HL-60/S4 treated with phorbol 12-myristate 13-acetate at 8.2 ng/mL for 4 days and 3 days (cell line): Measurements from ENCODE around the gene CD53.
"Not testable (repeated sequence)": the region's sequence is repeated elsewhere in the genome, so short reads cannot be mapped to it uniquely, and the experiment has no call there.

ENCODE experiments used
- in situ Hi-C: fragments of 300-500 bp; cut with MboI; formaldehyde crosslinking; loops from 2 replicates; pipeline ENCODE4 v1.15.0; 2022; ENCODE audit warnings: low sequenced_read_pairs

Gene CD53, protein sequence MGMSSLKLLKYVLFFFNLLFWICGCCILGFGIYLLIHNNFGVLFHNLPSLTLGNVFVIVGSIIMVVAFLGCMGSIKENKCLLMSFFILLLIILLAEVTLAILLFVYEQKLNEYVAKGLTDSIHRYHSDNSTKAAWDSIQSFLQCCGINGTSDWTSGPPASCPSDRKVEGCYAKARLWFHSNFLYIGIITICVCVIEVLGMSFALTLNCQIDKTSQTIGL

DNA sequence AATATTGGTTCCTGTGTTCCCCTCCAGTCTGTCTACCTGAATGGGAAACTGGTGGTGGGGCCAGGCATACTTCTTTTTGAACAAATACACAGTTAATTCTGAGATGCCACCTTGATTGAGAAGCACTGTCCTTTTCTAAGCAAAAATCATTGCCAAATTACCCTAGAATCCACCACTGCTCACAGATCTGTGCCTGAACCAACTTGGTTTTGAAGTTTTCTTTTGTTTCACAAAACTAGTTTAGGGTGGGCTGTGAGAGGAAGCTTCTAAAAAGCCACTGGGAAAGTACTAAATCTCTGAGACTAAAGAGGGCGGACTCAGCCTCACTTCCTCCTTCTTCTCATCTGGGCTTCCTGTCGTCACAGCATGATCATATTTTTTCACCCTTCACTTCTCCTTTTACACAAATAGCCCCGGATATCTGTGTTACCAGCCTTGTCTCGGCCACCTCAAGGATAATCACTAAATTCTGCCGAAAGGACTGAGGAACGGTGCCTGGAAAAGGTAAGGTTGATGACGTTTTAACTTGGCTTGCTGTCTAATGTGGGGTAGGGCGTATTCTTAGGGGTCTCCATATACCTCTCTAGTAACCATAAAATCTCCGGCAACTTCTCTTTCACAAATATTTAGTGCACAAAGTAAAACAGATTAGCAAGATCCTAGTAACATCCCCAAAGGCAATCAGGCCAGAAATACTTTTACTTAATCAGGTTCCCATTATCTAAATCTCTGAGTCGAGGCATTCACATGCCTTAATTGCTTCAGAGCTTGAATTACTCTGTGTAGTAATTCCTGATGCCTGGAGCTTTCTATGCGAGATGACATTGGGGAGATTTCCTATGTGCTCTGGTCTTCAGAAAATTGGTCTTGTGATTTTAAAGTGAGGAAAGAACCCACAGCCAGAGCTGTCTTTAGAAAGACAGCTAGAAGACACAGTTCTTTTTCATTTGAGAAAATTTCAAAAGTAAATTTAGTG, at the start of gene CD53:
CD53 (plus strand) TSS at position 404 of the 976 bp plus-strand sequence. CDS start 18,261 bp downstream, outside the sequence.
- in situ Hi-C loops = no loop called here

DNA sequence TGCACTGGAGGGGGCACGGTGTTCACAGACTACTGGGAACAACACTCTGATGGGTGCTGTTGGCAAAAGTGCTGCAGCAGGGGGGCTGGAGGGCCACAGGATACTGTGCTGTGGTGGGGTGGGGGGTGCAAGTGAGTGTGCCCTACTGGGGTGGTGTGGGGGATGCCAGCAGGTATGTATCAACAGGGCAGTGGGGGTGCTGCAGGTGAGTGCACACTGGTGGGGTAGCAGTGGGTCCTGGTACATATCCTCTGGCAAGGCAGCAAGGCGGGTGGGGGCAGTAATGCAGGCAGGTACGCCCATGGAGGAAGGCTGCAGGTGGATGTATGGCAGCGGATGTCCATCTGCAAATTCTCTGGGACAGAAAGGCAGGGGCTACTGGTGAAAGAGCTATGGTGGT, 48.8 kb upstream of the CD53 start:
- in situ Hi-C loops = no loop called here

DNA sequence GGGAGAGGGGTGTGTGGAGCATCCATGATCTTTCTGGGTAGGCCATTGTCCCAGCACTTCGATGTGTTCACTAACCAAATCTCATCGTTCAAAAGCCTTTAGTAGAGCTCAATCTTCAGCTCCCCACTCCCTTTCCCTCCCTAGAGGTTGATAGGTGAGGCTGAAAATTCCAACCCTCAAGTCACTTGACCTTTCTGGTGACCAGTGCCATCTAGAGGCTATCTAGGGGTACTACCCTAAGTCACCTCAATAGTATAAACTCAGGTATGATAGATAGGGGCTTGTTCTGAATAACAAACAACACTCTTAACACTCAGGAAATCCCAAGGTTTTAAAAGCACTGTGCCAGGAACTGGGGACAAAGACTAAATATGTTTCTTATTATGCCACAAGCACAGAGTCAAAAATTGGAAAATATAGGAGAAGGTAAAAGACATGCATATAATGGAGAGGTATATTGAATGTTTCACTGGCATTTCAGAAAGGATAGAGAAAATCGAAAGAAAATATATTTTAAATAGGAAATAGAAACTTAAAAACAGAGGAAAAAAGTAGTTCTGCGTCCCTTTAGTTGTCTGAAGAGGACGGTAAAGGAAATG, 42.9 kb upstream of the CD53 start:
- in situ Hi-C loops = no loop called here

DNA sequence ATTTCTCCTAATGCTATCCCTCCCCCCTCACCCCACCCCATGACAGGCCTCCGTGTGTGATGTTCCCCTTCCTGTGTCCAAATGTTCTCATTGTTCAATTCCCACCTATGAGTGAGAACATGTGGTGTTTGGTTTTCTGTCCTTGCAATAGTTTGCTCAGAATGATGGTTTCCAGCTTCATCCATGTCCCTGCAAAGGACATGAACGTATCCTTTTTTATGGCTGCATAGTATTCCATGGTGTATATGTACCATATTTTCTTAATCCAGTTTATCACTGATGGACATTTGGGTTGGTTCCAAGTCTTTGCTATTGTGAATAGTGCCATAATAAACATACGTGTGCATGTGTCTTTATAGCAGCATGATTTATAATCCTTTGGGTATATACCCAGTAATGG, 39.2 kb upstream of the CD53 start:
- in situ Hi-C loops = not testable (repeated sequence)

DNA sequence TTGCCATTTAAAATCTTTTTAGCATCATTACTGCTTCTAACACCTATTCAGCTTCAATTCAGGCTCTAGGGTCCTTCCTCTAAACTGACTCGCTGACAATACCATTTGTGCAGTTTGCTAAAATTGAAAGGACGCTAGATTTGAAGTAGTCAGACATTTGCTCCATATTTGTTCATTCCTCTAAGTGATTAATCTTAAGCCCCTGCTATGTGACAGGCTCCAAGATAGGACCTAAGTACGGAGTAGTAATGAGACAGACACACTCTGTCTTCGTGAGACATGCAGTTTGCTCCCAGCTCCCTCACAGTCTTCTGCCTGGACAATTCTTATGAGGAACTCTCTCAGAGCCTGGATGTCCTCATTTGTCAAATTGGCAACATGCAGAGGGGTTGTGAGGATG, 26.1 kb upstream of the CD53 start:
- in situ Hi-C loops = no loop called here

DNA sequence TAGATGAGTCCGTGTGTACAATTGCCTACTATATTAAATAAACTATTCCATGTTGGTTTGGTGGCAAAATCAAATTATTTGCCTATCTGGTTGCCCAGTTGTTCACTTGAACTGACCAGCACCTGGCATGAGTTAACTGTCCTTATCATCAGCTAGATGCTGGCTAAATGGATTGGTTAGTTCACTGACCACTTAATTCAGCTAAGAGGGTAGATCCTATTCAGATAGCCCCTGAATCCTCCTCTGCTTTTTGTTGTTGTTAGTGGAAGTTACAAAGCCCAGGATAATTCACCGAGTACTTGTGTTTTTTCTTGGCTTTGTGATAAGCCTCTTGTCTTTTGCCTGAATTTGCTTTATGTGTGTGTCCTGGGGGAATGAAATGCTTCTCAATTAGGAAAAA, 22.8 kb upstream of the CD53 start:
- in situ Hi-C loops = no loop called here

DNA sequence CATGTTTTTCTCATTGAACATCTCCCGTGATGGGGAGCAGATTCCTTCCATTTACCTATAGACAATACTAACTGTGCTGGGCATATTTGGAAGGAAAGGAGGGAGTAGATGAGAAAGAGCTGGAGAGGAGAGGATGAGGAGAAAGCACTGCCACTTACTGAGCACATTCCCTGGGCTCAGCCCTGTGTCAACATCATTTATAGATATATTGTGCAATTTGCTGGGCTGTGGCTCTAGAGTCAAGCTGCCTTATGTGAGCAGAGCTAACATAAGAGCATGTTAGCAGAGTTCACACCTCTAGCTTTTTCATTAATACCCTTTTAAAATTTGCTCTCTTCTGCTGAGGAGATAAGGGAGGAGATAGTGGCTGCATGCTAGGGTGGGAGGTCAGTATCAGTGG, 22.3 kb upstream of the CD53 start:
- in situ Hi-C loops = no loop called here

DNA sequence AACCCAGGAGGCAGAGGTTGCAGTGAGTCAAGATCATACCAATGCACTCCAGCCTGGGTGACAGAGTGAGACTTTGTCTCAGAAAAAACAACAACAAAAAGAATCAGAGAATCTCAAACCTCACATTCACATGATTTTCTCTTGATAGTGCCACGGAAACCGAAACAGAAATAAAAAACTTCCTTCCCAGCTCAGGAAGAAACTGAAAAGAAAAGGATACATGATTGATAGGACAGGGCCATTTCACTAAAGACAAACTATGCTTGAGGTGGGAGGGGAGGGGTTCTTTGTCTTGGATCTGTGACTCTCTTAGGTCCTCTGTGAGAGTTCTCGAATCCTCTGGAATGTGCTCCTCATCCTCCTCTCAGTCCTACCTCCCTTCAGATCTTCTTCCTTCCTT, 19.8 kb upstream of the CD53 start:
- in situ Hi-C loops = no loop called here

DNA sequence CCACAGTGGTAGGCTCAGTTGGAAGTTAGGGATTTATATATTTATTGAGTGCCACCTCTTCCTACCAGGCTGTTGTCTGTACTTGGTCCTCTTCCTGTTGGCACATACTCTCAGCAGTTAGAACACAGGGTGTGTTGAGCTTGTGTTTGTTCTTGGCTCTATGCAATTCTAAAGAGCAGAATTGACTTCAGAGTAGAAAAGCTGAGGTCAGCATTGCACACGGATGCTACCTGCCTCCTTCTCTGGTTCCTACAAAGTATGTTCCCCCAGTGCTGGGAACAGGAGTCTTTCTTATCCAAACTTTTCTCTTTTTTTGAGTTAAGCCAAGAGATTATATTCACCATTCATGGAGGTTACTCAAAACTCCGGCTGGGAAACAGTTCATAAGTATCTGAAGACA, 16.5 kb upstream of the CD53 start:
- in situ Hi-C loops = no loop called here

DNA sequence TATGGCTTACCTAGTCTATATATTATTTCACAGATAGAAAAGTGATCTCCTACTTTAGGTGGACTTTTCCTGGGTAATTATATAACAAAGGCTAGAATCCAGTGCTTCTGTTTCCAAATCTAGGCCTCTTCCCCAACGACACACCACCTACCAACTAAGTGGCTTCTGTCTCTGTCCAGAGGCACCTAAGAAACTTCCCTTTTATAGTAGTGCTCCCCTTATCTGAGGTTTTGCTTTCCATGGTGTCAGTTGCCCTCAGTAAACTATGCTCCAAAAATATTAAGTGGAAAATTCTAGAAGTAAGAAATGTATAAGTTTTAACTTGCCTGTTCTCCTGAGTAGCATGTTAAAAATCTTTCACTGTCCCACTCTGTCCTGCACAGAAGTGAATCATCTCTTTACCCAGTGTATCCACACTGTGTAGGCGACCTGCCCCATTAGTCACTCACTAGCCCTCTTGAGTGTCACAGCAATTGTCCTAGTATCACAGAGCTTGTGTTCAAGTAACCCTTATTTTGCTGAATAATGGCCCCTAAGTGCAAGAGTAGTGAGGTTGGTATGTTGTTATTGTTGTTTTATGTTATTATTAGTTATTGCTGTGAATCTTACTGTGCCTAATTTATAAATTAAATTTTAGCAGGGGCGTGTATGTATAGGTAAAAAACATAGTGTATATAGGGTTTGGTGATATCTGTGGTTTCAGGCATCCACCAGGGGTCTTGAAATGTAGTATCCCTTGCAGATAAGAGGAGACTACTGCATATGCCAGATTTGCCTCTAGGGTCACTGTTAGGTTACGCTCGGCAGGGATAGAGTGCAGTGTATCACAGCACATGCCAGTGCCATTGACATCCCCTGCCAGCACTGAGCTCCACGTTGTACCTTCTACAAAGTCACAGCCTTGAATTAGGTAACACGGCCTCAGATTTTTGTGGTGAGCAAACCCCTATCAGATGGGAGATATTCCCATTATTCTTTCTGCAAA, 14.7 kb upstream of the CD53 start:
- in situ Hi-C loops = no loop called here

DNA sequence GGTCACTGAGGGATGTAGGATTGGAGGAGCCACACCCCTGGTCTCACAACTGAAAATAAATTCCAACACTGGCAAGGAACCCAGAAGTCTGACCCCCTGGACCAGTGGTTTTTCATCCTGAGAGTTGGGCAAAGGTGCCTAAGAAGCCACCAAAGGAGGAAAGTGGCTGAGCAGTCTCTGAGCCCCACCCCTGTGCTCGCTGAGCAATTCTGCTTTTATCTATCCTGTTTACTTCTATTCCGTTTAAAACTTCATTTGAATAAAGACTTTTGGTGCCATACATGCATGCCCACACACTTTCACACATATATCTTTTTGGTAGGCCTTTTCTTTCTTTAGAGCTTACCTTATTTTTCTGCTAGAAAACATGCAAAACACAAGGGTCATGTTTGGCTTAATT, 13.9 kb upstream of the CD53 start:
- in situ Hi-C loops = no loop called here

DNA sequence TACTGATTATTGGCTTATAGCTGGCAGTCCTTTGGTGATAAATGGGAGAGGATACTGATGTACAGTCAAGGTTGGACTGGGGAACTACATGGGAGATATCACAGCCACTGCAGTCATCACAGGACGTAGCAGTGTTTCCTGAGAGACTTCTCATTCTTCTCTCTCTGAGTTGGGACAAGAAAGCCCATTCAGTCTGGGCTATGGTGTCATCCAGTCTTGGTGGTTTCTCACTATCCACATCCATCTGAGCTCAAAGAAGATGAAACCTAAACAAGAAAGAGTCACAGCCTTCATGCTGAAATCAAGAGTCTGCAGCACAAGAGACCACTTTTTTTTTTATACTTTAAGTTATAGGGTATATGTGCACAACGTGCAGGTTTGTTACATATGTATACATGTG, 12.8 kb upstream of the CD53 start:
- in situ Hi-C loops = no loop called here

DNA sequence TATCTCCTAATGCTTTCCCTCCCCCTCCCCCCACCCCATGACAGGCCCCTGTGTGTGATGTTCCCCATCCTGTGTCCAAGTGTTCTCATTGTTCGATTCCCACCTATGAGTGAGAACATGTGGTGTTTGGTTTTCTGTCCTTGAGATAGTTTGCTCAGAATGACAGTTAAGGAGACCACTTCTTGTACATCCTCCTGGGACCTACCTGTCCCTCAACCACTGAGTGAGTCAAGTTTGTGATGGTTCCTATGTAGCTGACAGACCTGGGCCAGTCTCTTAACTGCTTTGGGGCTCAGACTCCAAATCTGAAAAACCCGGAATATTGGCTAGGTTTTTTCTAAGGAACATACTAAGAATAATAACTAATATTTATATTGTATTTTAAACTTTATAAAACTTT, 12.3 kb upstream of the CD53 start:
- in situ Hi-C loops = not testable (repeated sequence)

DNA sequence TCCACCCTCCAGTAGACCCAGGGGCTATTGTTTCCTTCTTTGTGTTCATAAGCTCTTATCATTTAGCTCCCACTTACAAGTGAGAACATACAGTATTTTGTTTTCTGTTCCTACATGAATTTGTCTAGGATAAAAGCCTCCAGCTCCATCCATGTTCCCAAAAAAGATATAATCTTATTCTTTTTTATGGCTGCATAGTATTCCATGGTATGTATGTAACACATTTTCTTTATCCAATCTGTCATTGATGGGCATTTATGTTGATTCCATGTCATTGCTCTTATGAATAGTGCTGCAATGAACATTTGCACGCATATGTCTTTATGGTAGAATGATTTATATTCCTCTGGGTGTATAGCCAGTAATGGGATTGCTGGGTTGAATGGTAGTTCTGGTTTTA, 11.0 kb upstream of the CD53 start:
- in situ Hi-C loops = not testable (repeated sequence)

DNA sequence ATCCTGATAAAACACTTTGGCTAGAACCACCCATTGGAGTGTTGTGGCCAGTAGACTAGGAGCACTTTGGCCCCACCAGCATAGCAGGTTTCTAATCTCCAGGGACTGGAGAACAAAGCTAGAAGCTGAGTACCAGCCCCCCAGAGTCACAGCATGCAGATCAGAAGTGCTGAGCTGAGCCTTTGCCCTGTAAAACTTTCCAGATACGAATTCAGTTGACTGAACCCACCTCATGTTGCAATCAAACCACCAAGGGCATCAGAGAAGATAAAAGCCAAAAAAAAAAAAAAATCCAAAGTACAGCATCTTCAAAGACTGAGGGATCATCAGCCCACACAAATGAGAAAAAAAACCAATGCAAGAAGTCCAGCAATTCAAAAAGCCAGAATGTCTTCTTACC, 8.7 kb upstream of the CD53 start:
- in situ Hi-C loops = no loop called here

DNA sequence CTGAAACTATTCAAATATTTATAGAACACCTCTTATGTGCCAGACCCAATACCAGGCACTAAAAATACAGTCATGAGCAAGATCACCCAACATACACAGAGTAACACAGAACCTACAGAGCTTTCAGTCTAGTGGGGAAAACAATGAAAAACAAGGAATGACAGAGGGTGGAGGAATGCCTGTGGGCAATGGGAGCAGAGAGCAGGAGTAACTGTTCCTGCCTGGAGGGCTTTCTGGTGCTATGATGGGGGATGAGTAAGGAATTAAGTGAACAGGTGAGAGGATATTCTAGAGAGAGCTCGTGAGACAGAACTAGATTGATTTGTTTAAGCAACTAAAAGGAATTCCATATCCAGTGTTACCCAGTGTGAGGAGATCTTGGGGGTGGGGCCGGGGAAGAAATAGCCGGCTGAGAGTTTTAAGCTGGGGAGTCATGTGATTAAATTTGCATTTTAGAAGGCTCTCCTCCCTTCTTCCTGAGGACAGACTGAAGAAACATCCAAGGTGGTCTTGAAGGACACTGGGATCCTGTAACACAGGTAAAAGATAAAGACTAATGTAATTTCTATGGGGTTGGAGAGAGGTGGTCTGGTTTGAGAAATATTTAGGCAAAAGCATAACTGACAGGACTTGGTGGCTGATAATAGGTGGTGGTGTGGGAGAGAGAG, 2.1 kb upstream of the CD53 start:
- in situ Hi-C loops = no loop called here

DNA sequence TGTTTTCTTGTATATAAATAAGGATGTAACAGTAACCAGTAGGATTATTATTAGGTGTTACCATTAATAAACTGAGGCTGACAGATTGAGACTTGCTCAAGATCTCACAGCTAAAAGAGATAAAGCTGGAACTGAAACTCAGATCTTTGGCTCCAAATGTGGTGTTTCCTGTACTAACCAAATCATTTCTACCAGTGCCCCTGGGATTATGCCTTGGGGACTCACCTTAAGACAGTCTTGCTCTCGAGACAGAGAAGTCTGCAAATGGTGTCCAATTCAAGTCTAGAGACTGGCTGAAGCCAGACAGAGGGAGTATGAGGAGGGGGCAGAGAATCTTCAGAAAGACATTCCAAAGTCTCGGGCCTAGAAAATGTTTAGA, 593 bp upstream of the CD53 start:
- in situ Hi-C loops = no loop called here

DNA sequence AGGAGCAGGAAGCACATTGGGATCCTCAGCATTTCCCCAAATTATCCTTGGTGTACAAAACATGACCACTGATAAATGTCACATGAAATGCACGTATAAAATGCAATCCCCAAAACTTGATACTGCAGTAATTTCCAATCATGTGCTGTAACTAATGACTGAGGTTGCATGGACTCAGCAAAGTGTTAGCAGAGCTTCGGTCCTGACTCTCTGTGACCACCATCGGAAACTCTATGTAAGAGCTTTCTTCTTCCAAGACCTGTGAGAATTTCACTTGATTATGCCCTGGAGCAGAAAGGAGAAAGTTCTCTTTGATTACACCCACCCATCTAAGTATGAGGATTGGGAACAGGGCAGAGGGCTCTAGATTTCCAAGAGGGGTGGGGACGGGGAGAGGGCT, 908 bp downstream of the CD53 start:
- in situ Hi-C loops = no loop called here

DNA sequence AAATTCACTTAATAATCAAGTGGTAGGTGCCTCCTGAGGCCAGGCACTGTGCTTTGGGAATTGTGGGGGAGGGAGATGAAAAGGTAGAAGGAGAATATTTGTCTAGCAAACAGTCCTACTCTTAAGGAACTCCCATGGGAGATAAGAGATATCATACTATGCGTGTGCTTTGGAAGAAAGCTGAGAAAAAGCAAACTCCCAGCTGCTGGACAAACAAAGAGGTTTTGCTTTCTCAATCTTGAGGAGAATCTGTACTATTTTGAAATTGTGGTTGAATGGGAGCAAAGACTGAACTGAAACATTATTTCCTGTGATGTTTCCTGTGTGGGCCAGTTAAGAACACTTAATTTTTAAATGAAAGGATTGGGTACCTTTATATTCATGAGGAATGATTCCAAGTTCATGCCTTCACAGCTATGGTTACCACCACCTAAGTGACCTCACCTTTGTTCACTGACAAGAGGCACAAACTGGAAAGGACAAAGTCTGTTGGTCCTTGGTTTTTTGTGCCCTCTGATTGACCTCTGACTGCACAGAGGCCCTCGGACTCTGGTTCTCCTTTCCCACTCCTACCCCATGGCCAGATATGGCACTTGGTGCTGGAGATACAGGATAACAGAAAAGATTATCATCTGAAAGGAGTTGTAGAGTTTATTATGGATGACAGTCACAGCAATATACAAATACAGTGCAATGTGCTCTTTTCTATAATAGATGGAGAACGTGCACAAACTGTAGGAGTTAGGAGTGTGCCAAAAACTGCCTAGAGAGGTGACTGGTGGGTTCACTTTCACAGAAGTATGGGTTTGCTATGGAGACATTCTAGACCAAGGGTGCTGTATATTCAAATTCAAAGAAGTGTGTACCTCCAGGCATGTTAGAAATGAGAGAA, 1.6 kb downstream of the CD53 start:
- in situ Hi-C loops = no loop called here
